GM13976 (cell line): ENCODE measurements around the gene NTMT2.
"Not testable (repeated sequence)": the region's sequence is repeated elsewhere in the genome, so short reads cannot be mapped to it uniquely, and the experiment has no call there.

Experiments used
- DNase-seq: peaks from one replicate; pipeline ENCODE4 v3.0.0; 2012; ENCODE audit warnings: low spot score
- in situ Hi-C: fragments of 300-500 bp; cut with MboI; formaldehyde crosslinking; loops from one replicate; pipeline ENCODE4 v1.12.0; 2022; ENCODE audit warnings: low sequenced_read_pairs, mixed read lengths, inconsistent platforms; ENCODE audit not compliant: unreplicated experiment
- TF ChIP-seq, protein P1 (sequence below): IDR thresholded peaks from 2 replicates; pipeline ENCODE4 v1.5.1; 2012; ENCODE audit warnings: borderline replicate concordance, mild to moderate bottlenecking; ENCODE audit not compliant: insufficient read depth; ENCODE audit errors: extremely low read depth, missing control alignments, control extremely low read depth

NTMT2 gene

DNA sequence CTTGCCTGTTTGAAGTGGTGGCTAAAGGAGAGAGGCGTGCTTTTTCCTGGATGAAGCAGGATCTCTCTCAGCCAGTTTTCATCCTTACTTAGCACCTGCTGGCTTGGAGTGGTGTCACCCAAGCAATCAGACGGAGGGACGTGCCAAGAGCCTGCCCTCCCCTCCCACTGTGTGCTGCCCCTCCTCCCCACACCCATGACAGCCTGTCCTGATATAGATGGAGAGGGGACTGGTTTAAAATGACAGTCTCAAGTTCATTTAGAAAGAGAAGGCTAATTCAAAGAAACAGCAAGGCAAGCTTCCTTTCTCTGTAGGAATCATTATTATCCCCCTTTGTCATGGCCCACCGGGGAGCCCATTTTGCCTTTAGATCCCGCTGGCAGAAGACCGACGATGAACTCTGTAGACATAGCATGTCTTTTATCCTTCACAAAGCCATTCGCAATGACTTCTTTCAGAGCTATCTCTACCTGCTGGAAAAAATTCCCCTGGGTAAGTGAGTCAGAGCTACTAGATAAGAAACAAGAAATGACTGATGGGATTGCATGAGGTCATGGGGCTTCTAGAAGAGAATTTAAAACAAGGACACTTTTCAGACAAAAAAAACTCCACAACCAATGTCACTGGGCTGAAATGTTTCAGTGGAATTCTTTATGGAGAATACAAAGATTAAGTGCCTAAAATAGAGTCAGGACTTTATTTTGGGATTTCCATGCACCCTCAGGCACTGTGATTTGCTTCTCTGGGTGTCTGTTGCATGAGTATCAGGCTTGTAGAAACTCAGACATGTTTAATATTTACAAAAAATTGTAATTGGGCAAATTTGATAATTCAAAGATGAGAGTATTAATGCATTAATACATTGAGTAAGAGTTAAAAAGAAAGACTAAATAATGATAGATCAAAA is at the start of gene NTMT2:
NTMT2 (plus strand) TSS at position 190 of the 907 bp plus-strand sequence; CDS start at position 339, 149 bp downstream.
- DNase-seq: no peak
- in situ Hi-C loops: no loop called here
- TF ChIP-seq, protein P1, sequence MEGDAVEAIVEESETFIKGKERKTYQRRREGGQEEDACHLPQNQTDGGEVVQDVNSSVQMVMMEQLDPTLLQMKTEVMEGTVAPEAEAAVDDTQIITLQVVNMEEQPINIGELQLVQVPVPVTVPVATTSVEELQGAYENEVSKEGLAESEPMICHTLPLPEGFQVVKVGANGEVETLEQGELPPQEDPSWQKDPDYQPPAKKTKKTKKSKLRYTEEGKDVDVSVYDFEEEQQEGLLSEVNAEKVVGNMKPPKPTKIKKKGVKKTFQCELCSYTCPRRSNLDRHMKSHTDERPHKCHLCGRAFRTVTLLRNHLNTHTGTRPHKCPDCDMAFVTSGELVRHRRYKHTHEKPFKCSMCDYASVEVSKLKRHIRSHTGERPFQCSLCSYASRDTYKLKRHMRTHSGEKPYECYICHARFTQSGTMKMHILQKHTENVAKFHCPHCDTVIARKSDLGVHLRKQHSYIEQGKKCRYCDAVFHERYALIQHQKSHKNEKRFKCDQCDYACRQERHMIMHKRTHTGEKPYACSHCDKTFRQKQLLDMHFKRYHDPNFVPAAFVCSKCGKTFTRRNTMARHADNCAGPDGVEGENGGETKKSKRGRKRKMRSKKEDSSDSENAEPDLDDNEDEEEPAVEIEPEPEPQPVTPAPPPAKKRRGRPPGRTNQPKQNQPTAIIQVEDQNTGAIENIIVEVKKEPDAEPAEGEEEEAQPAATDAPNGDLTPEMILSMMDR: no peak

DNA sequence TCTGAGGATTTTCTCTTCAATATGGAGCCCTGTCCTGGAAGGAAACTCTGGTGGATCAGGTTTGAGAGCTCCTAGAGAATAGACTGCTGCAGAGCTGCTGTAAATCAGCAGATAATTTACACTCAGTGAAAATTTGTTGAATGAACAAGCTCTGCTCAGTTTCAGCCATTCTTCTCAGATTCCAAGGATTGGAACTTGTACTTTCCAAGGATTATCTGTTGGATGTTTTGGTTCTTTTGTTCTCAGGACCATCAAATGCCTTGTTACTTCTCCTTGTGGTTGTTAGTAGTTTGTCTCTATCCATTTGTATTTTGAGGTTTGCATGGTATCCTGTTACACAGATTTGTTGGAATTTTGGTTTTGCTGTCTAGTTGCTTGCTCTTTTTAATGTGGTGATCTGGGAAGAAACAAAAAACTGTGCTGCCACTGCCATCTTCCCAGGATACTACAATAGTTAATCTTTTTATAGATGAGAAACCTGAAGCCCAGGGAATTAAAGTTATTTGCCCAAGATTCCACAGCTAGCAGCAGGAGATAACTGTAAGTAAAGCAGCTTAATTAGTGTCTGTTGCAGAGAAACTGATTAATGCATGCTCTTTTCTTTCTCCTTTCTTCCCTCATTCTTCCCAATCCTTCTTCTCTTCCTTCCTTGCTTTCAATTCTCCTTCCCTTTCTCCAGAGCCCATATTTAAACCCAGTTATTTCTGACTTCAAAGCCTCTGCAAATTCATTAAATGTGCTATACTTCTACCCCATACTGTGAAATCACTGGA is 49.6 kb upstream of the NTMT2 start:
- TF ChIP-seq, protein P1: no peak
- no peak for DNase-seq
- in situ Hi-C loops: no loop called here

DNA sequence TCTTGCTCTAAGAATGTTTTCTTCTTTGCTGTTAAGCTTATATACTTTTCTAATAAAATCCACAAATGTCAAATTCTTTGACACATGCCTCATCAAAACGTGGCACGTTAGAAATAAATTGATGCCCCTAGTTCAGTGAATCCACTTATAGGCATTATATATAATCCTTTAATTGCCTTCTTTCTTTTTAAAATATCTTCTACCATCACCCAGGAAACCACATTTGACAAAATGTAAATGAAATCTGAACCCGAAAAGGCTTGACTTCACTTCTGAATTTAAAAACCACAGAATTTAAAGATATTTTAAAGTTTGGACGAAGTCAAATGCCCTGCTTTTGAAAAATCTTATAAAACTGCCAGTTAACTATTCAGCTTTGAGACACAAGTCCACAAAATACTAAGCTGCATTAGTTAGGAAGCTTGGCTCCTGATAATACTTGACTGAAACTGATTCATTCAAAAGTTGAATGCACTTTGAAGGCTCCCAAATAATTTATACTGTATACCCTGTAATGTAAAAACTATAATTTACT is 48.9 kb upstream of the NTMT2 start:
- DNase-seq: no peak
- in situ Hi-C loops: no loop called here
- TF ChIP-seq, protein P1: no peak

DNA sequence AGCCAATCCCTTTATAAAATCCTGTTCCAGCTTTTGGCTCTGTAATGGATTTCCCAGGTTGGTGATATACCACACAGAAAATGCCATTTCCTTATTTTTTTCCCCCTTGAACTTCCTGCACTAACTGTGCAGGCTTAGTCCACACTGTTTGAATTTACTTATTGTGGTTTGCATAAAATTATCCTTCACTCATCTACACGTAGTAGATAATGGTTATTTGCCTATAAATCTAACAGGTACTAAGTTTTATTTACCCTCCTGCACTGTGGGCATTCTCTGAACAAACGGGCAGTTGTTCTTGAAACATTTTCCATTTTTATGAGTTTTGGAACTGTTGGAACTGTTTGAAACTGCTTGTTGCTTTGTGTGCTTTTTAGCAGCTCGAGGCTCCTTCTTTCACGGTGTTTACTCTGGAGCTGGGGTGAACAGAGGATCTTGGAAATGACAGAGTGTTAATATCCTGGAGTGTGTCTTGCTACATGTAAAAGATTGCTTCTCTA is 48.3 kb upstream of the NTMT2 start:
- TF ChIP-seq, protein P1: no peak
- DNase-seq: no peak
- in situ Hi-C loops: no loop called here

DNA sequence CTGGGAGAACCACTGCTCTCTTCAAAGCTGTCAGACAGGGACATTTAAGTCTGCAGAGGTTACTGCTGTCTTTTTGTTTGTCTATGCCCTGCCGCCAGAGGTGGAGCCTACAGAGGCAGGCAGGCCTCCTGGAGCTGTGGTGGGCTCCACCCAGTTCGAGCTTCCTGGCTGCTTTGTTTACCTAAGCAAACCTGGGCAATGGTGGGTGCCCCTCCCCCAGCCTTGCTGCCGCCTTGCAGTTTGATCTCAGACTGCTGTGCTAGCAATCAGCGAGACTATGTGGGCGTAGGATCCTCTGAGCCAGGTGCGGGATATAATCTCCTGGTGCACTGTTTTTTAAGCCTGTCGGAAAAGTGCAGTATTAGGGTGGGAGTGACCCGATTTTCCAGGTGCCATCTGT is 32.6 kb upstream of the NTMT2 start:
- in situ Hi-C loops, DNase-seq: not testable (repeated sequence)

DNA sequence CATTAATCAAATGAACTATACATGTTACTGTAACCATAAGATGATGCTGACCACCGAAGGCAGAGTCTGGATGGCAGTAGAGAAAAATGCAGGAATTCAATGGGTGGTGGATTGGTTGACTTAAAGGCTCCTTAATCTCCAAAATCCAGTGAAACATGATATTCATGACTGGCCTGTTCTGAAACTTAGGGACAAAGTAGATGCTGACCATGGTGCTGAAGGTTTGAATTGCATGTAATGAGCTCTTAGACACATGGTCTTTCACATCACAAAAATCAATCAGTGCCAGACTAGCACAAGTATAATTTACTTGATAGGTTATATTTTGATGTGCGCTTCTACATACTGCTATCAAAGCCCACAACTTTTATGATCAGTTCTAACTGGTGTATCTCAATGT is 30.9 kb upstream of the NTMT2 start:
- DNase-seq: no peak
- TF ChIP-seq, protein P1: no peak
- in situ Hi-C loops: no loop called here
